ENCODE data around the gene TROAP.

TROAP gene

DNA sequence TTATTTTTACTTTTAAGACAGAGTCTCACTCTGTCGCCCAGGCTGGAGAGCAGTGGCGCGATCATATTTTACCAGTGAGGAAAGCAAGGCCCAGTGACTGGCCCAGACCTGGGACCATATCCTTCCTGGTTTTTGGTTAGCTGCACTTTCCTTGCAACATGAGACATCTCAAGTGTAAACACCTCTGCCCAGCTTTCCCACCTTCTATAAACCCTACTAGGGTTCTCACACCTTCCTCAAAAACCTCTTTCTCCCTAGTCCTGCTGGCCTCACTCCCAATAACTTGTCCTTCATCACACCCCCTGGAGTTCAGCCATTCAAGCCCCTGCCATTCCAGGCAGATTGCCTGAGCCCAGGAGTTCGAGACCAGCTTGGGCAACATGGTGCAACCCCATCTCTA lies 38.4 kb upstream of the TROAP start:
- Histone ChIP-seq H3K36me3 (ENCODE audit: control insufficient read depth, insufficient read depth, low read length) (no peaks in the 10 kb centered on the region), H3K4me3 (ENCODE audit: low read length) (no peak overlapping the region), H3K4me1 (ENCODE audit: control insufficient read depth, insufficient read depth, low read length) (no peaks in the 10 kb centered on the region), H3K27ac (ENCODE audit: low read depth, low read length) (no peak overlapping the region), H3K27me3 (ENCODE audit: control insufficient read depth, insufficient read depth, low read length) (peaks cover 6% of the 10 kb centered on the region), H3K9ac (ENCODE audit: low read length) (no peak overlapping the region)

DNA sequence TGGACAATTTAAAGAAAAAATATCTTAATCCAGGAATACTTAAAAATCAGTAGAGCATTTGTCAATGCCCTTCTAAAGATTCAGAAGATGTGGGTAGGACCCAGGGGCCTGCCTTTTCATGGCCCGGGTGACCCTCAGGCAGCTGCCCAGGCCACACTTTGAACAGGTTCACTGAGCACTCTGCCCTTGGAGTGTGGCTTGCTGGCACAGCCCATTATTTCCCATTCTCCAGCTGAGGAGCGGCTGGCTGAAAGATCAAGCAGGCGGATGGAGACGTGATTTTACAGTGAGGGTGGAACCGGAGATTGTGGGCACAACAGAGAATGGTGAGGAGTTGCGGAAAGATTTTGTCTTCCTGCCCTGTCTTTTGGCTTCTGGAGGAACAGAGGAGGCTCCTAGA lies 35.2 kb upstream of the TROAP start:
- no peaks in the 10 kb centered on the region for H3K36me3 ChIP-seq (ENCODE audit: control insufficient read depth, insufficient read depth, low read length)

DNA sequence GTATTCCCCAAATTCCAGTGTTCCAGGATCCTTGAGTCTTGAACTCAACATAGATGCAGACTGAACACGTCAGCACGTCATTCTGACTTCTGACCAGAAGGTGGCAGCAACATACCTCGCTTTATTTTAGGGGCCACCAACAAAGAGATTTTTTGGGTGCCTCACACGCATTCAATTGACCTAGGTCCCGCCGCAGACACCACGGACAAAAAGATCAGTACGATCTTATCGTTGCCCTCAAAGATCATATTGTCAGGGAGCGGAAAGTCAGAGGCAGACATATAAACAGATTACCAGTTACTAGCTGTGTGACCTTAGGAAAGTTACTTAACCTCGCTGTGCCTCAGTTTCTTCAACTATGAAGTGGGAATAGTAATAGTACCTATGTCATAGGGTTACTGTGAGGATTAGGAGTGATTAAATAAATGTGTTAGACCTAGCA lies 34.6 kb upstream of the TROAP start:
- Histone ChIP-seq H3K4me3 (ENCODE audit: low read length) (no peak overlapping the region), H3K36me3 (ENCODE audit: control insufficient read depth, insufficient read depth, low read length) (no peaks in the 10 kb centered on the region), H3K27ac (ENCODE audit: low read depth, low read length) (no peak overlapping the region), H3K9ac (ENCODE audit: low read length) (peak overlapping the region; percentile 22), H3K4me1 (ENCODE audit: control insufficient read depth, insufficient read depth, low read length) (no peaks in the 10 kb centered on the region), H3K27me3 (ENCODE audit: control insufficient read depth, insufficient read depth, low read length) (peaks cover 9% of the 10 kb centered on the region)

More for the DNA sequence above, 35.2 kb upstream of the TROAP start:
- Histone ChIP-seq H3K27ac (ENCODE audit: low read depth, low read length) (no peak overlapping the region), H3K9ac (ENCODE audit: low read length) (no peak overlapping the region), H3K4me3 (ENCODE audit: low read length) (no peak overlapping the region), H3K4me1 (ENCODE audit: control insufficient read depth, insufficient read depth, low read length) (no peaks in the 10 kb centered on the region), H3K27me3 (ENCODE audit: control insufficient read depth, insufficient read depth, low read length) (peaks cover 6% of the 10 kb centered on the region)

DNA sequence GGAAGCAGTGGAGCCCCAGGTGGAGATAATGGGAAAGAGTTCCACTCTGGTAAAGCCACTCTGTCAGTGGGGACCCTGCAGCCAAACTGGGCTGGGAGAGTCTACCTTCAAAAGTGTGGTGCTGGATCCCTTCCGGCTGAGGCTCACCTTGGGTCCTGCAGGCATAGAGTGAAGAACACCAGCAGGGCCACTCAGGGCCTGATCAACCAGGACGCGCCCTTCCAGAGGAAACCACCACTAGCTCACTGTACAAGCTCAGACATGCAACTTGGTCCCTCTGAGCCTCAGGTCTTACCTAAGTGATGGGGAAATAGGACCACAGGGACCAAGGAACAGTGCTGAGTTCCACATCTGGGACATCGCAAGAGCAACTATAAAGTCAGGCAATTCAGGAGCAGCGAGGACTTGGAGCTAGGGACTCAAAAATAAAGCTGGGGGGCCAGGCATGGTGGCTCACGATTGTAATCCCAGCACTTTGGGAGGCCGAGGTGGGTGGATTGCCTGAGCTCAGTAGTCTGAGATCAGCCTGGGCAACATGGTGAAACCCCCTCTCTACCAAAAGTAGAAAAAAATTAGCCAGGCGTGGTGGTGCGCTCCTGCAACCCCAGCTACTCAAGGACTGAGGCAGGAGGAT lies 34.0 kb upstream of the TROAP start:
- Histone ChIP-seq H3K4me3 (ENCODE audit: low read length) (no peak overlapping the region), H3K27me3 (ENCODE audit: control insufficient read depth, insufficient read depth, low read length) (peaks cover 7% of the 10 kb centered on the region), H3K9ac (ENCODE audit: low read length) (peak overlapping the region; percentile 22), H3K36me3 (ENCODE audit: control insufficient read depth, insufficient read depth, low read length) (no peaks in the 10 kb centered on the region), H3K4me1 (ENCODE audit: control insufficient read depth, insufficient read depth, low read length) (no peaks in the 10 kb centered on the region), H3K27ac (ENCODE audit: low read depth, low read length) (no peak overlapping the region)

DNA sequence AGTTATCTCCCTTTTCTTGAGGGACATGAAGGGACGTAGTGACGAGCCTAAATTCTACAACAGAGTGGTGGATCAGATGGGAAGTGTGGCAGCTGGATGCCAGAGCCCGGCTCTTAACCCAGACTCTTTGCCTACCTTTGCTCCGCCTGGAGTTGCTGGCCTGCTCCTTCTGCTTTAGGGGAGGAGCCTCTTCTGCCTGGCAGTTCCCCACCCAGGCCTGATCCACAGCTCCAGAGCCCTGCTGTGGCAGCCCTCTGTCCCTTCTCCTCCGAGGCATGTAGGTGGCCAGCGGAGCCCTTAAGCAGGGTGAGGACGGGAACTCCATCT lies 30.4 kb upstream of the TROAP start:
- Histone ChIP-seq H3K27ac (ENCODE audit: low read depth, low read length) (no peak overlapping the region), H3K4me3 (ENCODE audit: low read length) (no peak overlapping the region), H3K36me3 (ENCODE audit: control insufficient read depth, insufficient read depth, low read length) (no peaks in the 10 kb centered on the region), H3K4me1 (ENCODE audit: control insufficient read depth, insufficient read depth, low read length) (peaks cover 4% of the 10 kb centered on the region), H3K9ac (ENCODE audit: low read length) (no peak overlapping the region), H3K27me3 (ENCODE audit: control insufficient read depth, insufficient read depth, low read length) (peaks cover 36% of the 10 kb centered on the region)

DNA sequence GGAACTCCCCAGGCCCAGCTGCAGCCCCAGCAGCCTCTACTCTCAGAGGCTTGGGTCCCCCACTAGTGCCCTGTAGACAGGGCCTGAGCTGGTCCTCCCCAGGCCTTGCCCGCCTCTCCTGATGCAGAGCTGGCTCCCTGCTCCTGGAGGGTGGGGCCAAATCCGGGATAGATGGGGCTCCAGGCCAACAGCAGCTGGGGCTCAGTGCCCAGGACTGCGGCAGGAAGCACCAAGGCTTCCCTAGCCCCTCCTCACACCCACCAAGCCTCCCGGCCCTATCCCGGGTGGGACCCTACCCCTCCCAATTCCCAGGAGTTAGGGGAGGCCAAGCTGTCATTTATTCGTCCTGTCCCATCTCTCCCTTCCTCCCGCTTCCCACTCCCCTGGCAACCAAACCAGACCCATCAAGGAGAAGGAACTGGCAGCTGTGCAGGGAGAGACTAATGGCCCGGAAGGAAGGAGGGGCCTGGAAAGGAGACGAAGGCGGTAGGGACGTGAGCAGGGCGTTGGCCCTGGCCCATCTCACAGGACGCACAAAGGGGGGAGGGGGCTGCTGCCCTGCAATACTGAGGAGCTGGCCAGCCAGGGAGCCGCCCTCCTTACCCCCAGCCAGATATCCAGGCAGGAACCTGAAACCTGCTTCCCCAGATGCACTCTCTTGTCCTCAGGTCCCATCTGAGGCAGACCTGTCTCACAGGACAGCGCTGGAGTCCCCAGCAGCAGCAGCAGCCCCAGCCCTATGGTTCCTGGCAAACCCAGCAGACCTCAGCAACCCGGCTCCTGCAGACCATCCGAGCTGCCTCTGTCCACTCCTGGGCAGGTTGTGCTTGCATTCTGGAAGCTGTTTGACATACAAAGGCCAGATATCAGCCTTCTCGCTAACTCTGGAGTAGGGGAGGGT lies 29.7 kb upstream of the TROAP start:
- Histone ChIP-seq H3K4me1 (ENCODE audit: control insufficient read depth, insufficient read depth, low read length) (peaks cover 4% of the 10 kb centered on the region), H3K9ac (ENCODE audit: low read length) (no peak overlapping the region), H3K4me3 (ENCODE audit: low read length) (no peak overlapping the region), H3K36me3 (ENCODE audit: control insufficient read depth, insufficient read depth, low read length) (no peaks in the 10 kb centered on the region), H3K27ac (ENCODE audit: low read depth, low read length) (no peak overlapping the region), H3K27me3 (ENCODE audit: control insufficient read depth, insufficient read depth, low read length) (peaks cover 42% of the 10 kb centered on the region)

DNA sequence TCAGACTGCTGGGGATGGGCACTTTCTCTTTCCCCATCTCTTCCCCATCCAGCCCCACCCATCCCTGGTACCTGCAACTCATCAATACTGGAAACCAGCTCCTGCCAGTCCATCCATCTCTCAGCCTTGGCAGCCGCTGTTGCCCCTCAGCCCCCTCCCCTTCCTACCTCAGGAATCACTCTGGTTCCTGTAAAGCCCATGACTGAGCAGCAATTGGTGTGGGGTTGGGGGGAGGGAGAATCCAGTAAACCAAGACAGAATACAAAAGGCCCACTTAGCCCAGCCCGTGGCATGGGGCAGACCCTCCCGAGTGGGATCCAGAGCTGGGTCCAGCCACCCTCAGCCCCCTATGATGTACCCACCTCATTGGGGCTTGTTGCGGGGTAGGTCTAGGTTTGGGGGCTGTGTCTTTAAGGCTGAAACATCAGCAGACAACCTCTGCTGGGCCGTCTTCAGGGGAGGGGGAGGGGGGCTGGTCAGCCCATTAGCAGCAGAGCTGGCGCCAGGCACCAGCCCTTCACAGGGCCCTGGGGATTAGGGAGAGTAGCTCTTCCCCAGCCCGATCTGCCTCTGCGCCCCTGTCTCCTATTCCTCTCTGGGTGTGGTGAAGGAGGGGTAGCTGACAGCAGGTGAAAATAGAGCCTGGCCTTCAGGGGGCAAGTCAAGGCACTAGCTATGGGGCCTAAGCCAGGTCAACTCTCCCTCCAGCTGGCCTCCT lies 28.8 kb upstream of the TROAP start:
- Histone ChIP-seq H3K4me1 (ENCODE audit: control insufficient read depth, insufficient read depth, low read length) (peaks cover 4% of the 10 kb centered on the region), H3K27me3 (ENCODE audit: control insufficient read depth, insufficient read depth, low read length) (peaks cover 44% of the 10 kb centered on the region), H3K27ac (ENCODE audit: low read depth, low read length) (no peak overlapping the region)

DNA sequence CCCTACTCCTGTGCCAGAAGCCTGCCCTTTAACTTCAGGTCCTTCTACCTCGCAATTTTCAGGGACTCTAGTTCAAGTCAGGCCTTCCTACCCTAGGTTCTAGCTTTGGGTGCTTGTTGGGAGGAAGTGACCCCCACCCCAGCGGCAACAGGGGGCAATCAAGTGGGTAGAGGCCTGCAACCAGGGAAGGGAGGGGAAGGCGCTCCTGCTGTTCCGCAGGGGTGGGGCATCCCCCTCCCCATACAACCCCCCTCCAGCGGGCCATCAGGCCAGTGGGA lies 28.3 kb upstream of the TROAP start:
- Histone ChIP-seq H3K9ac (ENCODE audit: low read length) (no peak overlapping the region), H3K27ac (ENCODE audit: low read depth, low read length) (no peak overlapping the region), H3K36me3 (ENCODE audit: control insufficient read depth, insufficient read depth, low read length) (no peaks in the 10 kb centered on the region), H3K27me3 (ENCODE audit: control insufficient read depth, insufficient read depth, low read length) (peaks cover 44% of the 10 kb centered on the region), H3K4me1 (ENCODE audit: control insufficient read depth, insufficient read depth, low read length) (peaks cover 4% of the 10 kb centered on the region), H3K4me3 (ENCODE audit: low read length) (no peak overlapping the region)

More for the DNA sequence above, 28.8 kb upstream of the TROAP start:
- Histone ChIP-seq H3K4me3 (ENCODE audit: low read length) (no peak overlapping the region), H3K36me3 (ENCODE audit: control insufficient read depth, insufficient read depth, low read length) (no peaks in the 10 kb centered on the region), H3K9ac (ENCODE audit: low read length) (no peak overlapping the region)

DNA sequence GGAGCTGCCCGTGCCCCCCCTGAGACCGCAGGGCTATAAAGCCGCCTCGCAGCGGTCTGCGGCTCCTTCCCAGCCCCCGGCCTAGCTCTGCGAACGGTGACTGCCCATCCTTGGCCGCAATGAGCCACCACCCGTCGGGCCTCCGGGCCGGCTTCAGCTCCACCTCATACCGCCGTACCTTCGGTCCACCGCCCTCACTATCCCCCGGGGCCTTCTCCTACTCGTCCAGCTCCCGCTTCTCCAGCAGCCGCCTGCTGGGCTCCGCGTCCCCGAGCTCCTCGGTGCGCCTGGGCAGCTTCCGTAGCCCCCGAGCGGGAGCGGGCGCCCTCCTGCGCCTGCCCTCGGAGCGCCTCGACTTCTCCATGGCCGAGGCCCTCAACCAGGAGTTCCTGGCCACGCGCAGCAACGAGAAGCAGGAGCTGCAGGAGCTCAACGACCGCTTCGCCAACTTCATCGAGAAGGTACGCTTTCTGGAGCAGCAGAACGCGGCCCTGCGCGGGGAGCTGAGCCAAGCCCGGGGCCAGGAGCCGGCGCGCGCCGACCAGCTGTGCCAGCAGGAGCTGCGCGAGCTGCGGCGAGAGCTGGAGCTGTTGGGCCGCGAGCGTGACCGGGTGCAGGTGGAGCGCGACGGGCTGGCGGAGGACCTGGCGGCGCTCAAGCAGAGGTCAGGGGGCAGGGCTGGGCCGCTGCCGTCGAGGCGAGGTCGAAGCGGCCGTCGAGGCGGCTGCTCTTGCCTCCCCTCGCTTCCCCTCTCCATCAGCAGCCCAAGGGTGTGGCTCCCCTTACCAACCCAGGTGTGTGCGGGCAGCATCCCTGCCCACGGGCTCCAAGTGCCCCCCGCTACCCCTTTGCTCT lies 27.7 kb upstream of the TROAP start, which contains the start of gene PRPH:
TSS of gene PRPH (plus strand) at position 66 of the 855 bp plus-strand sequence. CDS start at position 120, 54 bp downstream.
- Histone ChIP-seq H3K27ac (ENCODE audit: low read depth, low read length) (no peak within 1 kb of the TSS), H3K27me3 (ENCODE audit: control insufficient read depth, insufficient read depth, low read length) (peaks cover 44% of the 10 kb centered on the region), H3K4me3 (ENCODE audit: low read length) (peak within 1 kb of the TSS; percentile 51), H3K36me3 (ENCODE audit: control insufficient read depth, insufficient read depth, low read length) (no peaks in the 10 kb centered on the region), H3K4me1 (ENCODE audit: control insufficient read depth, insufficient read depth, low read length) (peaks cover 4% of the 10 kb centered on the region), H3K9ac (ENCODE audit: low read length) (no peak within 1 kb of the TSS)

DNA sequence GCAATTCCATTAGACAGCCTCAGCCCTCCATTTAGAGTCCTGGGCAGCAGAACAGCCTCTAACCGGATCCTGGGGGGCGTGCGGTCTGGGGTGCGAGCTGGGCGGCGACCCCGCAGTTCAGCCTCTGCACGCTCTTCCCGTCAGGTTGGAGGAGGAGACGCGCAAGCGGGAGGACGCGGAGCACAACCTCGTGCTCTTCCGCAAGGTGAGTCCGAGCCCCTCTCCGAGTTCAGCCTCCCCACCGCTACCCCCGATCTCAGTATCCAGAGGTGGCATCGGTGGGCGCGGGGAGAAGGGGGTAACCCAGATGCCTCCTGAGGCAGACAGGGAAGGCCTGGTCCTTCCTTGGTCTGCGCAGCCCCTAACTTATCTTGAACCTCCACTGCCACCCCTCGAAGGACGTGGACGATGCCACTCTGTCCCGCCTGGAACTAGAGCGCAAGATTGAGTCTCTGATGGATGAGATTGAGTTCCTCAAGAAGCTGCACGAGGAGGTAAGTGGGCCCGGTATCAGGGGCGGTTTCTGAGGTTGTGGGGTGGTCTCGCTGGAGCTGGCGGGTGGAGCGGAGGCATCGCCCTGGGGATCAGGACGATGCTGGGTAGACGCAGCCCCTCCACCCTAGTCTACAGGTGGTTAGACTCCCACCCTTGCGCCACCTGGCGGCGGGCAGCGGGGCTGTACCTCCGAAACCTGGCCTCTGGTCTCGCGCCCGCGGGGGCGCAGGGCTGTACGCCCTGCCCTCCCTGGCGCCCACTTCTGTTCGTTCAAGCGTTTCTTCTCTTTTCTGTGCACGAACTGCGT lies 26.8 kb upstream of the TROAP start:
- Histone ChIP-seq H3K36me3 (ENCODE audit: control insufficient read depth, insufficient read depth, low read length) (no peaks in the 10 kb centered on the region), H3K4me3 (ENCODE audit: low read length) (peak overlapping the region; percentile 47), H3K27me3 (ENCODE audit: control insufficient read depth, insufficient read depth, low read length) (peaks cover 44% of the 10 kb centered on the region), H3K4me1 (ENCODE audit: control insufficient read depth, insufficient read depth, low read length) (peaks cover 4% of the 10 kb centered on the region), H3K27ac (ENCODE audit: low read depth, low read length) (no peak overlapping the region), H3K9ac (ENCODE audit: low read length) (no peak overlapping the region)

DNA sequence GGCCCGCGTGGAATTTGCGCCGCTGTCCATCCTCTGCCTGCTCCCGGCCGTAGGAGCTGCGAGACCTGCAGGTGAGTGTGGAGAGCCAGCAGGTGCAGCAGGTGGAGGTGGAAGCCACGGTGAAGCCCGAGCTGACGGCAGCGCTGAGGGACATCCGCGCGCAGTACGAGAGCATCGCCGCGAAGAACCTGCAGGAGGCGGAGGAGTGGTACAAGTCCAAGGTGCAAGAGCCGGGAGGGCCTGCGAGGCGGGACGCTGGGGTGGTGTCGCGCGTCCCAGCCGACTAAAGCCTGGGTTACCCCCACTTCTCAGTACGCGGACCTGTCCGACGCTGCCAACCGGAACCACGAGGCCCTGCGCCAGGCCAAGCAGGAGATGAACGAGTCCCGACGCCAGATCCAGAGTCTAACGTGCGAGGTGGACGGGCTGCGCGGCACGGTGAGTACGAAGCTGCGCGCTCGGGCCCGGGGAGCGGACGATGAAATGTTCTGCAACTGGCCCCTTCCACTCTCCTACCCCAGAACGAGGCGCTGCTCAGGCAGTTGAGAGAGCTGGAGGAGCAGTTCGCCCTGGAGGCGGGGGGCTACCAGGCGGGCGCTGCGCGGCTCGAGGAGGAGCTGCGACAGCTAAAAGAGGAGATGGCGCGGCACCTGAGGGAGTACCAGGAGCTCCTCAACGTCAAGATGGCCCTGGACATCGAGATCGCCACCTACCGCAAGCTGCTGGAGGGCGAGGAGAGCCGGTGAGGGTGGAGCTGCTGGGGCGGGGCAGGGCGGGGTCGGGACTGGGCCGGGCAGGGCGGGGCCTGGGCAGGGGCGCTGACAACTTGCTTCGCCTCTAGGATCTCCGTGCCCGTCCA lies 26.0 kb upstream of the TROAP start:
- Histone ChIP-seq H3K9ac (ENCODE audit: low read length) (no peak overlapping the region), H3K36me3 (ENCODE audit: control insufficient read depth, insufficient read depth, low read length) (no peaks in the 10 kb centered on the region), H3K4me1 (ENCODE audit: control insufficient read depth, insufficient read depth, low read length) (peaks cover 4% of the 10 kb centered on the region), H3K4me3 (ENCODE audit: low read length) (peak overlapping the region; percentile 47), H3K27me3 (ENCODE audit: control insufficient read depth, insufficient read depth, low read length) (peaks cover 44% of the 10 kb centered on the region), H3K27ac (ENCODE audit: low read depth, low read length) (no peak overlapping the region)
